Measurements from ENCODE around the gene RFXANK. TPM values are rescaled to one million over a fixed set of nuclear protein-coding genes. Genes with fewer than 3 reads are reported as not detected.

Gene RFXANK
- total and polyA plus RNA-seq, 9 of the 15 experiments (the other 6 are each of a cell fraction or from before 2014, with no cell fraction given) = 68.6 to 181 (median 150) TPM

GRCh38 chr19:19232261-19232721 is 40.2 kb downstream of the RFXANK start:
- H3K27me3 ChIP-seq (ENCODE audit: control insufficient read depth in 2 of 2, insufficient read depth in 2 of 2, low read length in 2 of 2) = peaks cover 19 to 52% of the 10 kb centered on the region in 2 experiments; a peak in 4 of 5 replicates
- CTCF ChIA-PET (ENCODE audit: low intra/inter-chr PET ratio) = no interaction called here
- H3K9me1 ChIP-seq (ENCODE audit: control insufficient read depth, insufficient read depth, low read length) = no peaks in the 10 kb centered on the region
- H3K79me2 ChIP-seq (ENCODE audit: control insufficient read depth, insufficient read depth, low read length) = no peaks in the 10 kb centered on the region
- no peak for ATAC-seq
- no peak overlapping the region for H3K4me3 ChIP-seq
- peaks cover 10% of the 10 kb centered on the region for H3K9me3 ChIP-seq (replicated peaks; ENCODE audit: control insufficient read depth, insufficient read depth, low read depth, low read length)
- BruUV-seq (replicated peaks) = no TSS peak
- intact Hi-C loops (cut with micrococcal nuclease) (no loop called here), in situ Hi-C loops (cut with MboI) (no loop called here)
- TF ChIP-seq NR2C2 (CRISPR knock-in tag; IDR thresholded peaks at IDR 0.05) = no peak
- TF ChIP-seq NR2C2 (tag; IDR thresholded peaks at IDR 0.05) = no peak
- no peak for TF ChIP-seq RNF2 (IDR thresholded peaks at IDR 0.05)
- TF ChIP-seq BCL6 (CRISPR knock-in tag; IDR thresholded peaks at IDR 0.05) = no peak
- TF ChIP-seq PTTG1 (tag; IDR thresholded peaks at IDR 0.05; ENCODE audit: low read depth) = no peak
- TF ChIP-seq XRCC3 (IDR thresholded peaks at IDR 0.05) = no peak
- no peak for TF ChIP-seq WHSC1 (IDR thresholded peaks at IDR 0.05; ENCODE audit: low read length)
- TF ChIP-seq SETDB1 (IDR thresholded peaks at IDR 0.05; ENCODE audit: low read length) = no peak
- TF ChIP-seq HMG20A (CRISPR knock-in tag; conservative IDR thresholded peaks at IDR 0.05) = no peak
- TF ChIP-seq STAT5A (IDR thresholded peaks at IDR 0.05; ENCODE audit: borderline replicate concordance, low read length) = no peak
- TF ChIP-seq ESRRA (IDR thresholded peaks at IDR 0.05; ENCODE audit: borderline replicate concordance, low read depth) = no peak
- no peak for TF ChIP-seq MNT (conservative IDR thresholded peaks at IDR 0.05)
- no peak for TF ChIP-seq RBM25 (IDR thresholded peaks at IDR 0.05; ENCODE audit: low read depth, low read length, severe bottlenecking)
- TF ChIP-seq SMARCA4 (IDR thresholded peaks at IDR 0.05) = no peak
- TF ChIP-seq RCOR1 (IDR thresholded peaks at IDR 0.05; ENCODE audit: borderline replicate concordance in 1 of 2, low read depth in 2 of 2, low read length in 2 of 2) = no peak
- TF ChIP-seq E2F6 (IDR thresholded peaks at IDR 0.05; ENCODE audit: borderline replicate concordance in 1 of 2, extremely low read depth in 1 of 2, insufficient read depth in 1 of 2, insufficient read length in 1 of 2, low read depth in 1 of 2, low read length in 1 of 2, poor library complexity in 1 of 2, severe bottlenecking in 1 of 2) = no peak
- TF ChIP-seq DMBX1 (CRISPR knock-in tag; IDR thresholded peaks at IDR 0.05; ENCODE audit: borderline replicate concordance) = no peak
- TF ChIP-seq KDM4B (IDR thresholded peaks at IDR 0.05; ENCODE audit: borderline replicate concordance in 2 of 2, low read depth in 1 of 2) = no peak
- no peak for FAIRE-seq
- H3K4me1 ChIP-seq (replicated peaks in 1 of 2; ENCODE audit: control insufficient read depth in 2 of 2, insufficient read depth in 2 of 2, low read length in 2 of 2) = peaks cover 0 to 5% of the 10 kb centered on the region in 2 experiments; a peak in 3 of 5 replicates
- DNase-seq (ENCODE audit: extremely low read depth in 1 of 4, low spot score in 3 of 4) = no peak
- H3K27ac ChIP-seq (ENCODE audit: extremely low read depth, low read depth, low read length) = no peak overlapping the region
- no peak overlapping the region for H3K4me2 ChIP-seq (ENCODE audit: insufficient read depth, low read length)
- POLR2A ChIA-PET = no interaction called here
- no peak overlapping the region; a peak in 1 of 4 replicates for H3K9ac ChIP-seq (ENCODE audit: insufficient read depth in 1 of 2, low read depth in 2 of 2, low read length in 2 of 2)
- no peak overlapping the region for H2AFZ ChIP-seq (ENCODE audit: low read depth, low read length)
- 11% methylated on average over 19 of the region's 19 CpGs for WGBS (ENCODE audit: insufficient coverage, low coverage, missing lambda C conversion rate)
- peaks cover 4% of the 10 kb centered on the region; the same call in 1 of the 2 replicates for H4K20me1 ChIP-seq (replicated peaks; ENCODE audit: control insufficient read depth, insufficient read depth, low read length)
- no peaks in the 10 kb centered on the region for H3K36me3 ChIP-seq (ENCODE audit: control insufficient read depth, insufficient read depth, low read length)

All from K562 (cell line).